SK-N-SH treated with all-trans-retinoic acid at 6 μM for 48 hours (cell line): ENCODE measurements around the gene RIC8B.

ENCODE experiments used
- ATAC-seq: fragments of 200-7000 bp; cut with Tn5 transposase; 3 replicates; pipeline ENCODE4 v1.9.1; 2020; ENCODE audit warnings: mild to moderate bottlenecking, moderate library complexity
- ARNTL ChIP-seq: fragments of 450-650 bp; formaldehyde crosslinking; IDR thresholded peaks from 2 replicates; pipeline ENCODE4 v1.5.0; 2020; ENCODE audit warnings: low read depth, mild to moderate bottlenecking, moderate library complexity, borderline replicate concordance
- BACH2 ChIP-seq: fragments of 250-450 bp; sonication (Bioruptor Pico); IDR thresholded peaks from 2 replicates; pipeline ENCODE4 v1.9.0; 2021; ENCODE audit warnings: mild to moderate bottlenecking, borderline replicate concordance
- CREB5 ChIP-seq: fragments of 250-450 bp; sonication (Bioruptor Pico); IDR thresholded peaks from 2 replicates; pipeline ENCODE4 v1.5.1; 2020; ENCODE audit warnings: low read depth, mild to moderate bottlenecking, moderate library complexity
- CSDC2 ChIP-seq: fragments of 250-450 bp; sonication (Bioruptor Pico); IDR thresholded peaks from 2 replicates; pipeline ENCODE4 v1.5.0; 2020; ENCODE audit warnings: mild to moderate bottlenecking, moderate library complexity
- ESRRG ChIP-seq: fragments of 250-450 bp; sonication (Bioruptor Pico); IDR thresholded peaks from 2 replicates; pipeline ENCODE4 v1.6.1; 2021; ENCODE audit warnings: mild to moderate bottlenecking
- GLIS3 ChIP-seq: fragments of 250-450 bp; sonication (Bioruptor Pico); IDR thresholded peaks from 2 replicates; pipeline ENCODE4 v1.5.0; 2020; ENCODE audit warnings: mild to moderate bottlenecking, moderate library complexity
- ISL1 ChIP-seq: fragments of 250-450 bp; sonication (Bioruptor Pico); IDR thresholded peaks from 2 replicates; pipeline ENCODE4 v2.1.2; 2022; ENCODE audit warnings: mild to moderate bottlenecking, moderate library complexity
- OSR1 ChIP-seq: fragments of 250-450 bp; sonication (Bioruptor Pico); IDR thresholded peaks from 2 replicates; pipeline ENCODE4 v1.8.0; 2022; ENCODE audit warnings: moderate library complexity, mild to moderate bottlenecking, inconsistent platforms
- PATZ1 ChIP-seq: fragments of 250-450 bp; sonication (Bioruptor Pico); IDR thresholded peaks from 2 replicates; pipeline ENCODE4 v1.8.0; 2020; ENCODE audit warnings: mild to moderate bottlenecking, moderate library complexity, borderline replicate concordance
- POU6F1 ChIP-seq: fragments of 250-450 bp; sonication (Bioruptor Pico); IDR thresholded peaks from 2 replicates; pipeline ENCODE4 v1.8.0; 2021; ENCODE audit warnings: low read depth, mild to moderate bottlenecking, moderate library complexity, borderline replicate concordance
- PPARA ChIP-seq: fragments of 250-450 bp; sonication (Bioruptor Pico); IDR thresholded peaks from 2 replicates; pipeline ENCODE4 v1.5.0; 2020; ENCODE audit warnings: mild to moderate bottlenecking, borderline replicate concordance
- RARB ChIP-seq: fragments of 250-450 bp; sonication (Bioruptor Pico); IDR thresholded peaks from 2 replicates; pipeline ENCODE4 v1.8.0; 2021; ENCODE audit warnings: mild to moderate bottlenecking, moderate library complexity
- TCF4 ChIP-seq: fragments of 250-450 bp; sonication (Bioruptor Pico); IDR thresholded peaks from 2 replicates; pipeline ENCODE4 v1.8.0; 2021; ENCODE audit warnings: mild to moderate bottlenecking, moderate library complexity, borderline replicate concordance
- TOX ChIP-seq: fragments of 250-450 bp; sonication (Bioruptor Pico); IDR thresholded peaks from 2 replicates; pipeline ENCODE4 v1.8.0; 2021; ENCODE audit warnings: mild to moderate bottlenecking, moderate library complexity, borderline replicate concordance
- TSHZ2 ChIP-seq: fragments of 250-450 bp; sonication (Bioruptor Pico); IDR thresholded peaks from 2 replicates; pipeline ENCODE4 v1.5.0; 2020; ENCODE audit warnings: mild to moderate bottlenecking, moderate library complexity
- ZFP3 ChIP-seq: fragments of 250-450 bp; sonication (Bioruptor Pico); IDR thresholded peaks from 2 replicates; pipeline ENCODE4 v1.5.0; 2020; ENCODE audit warnings: mild to moderate bottlenecking, moderate library complexity
- ZNF565 ChIP-seq: fragments of 450-650 bp; formaldehyde crosslinking; conservative IDR thresholded peaks from 2 replicates; pipeline ENCODE4 v1.5.0; 2020; ENCODE audit warnings: low read depth, mild to moderate bottlenecking, moderate library complexity

Gene RIC8B

GRCh38 chr12:106771425-106771824 is 3.1 kb upstream of the RIC8B start:
- TF ChIP-seq TCF4 (CRISPR knock-in tag): no peak
- no peak for TF ChIP-seq PATZ1 (CRISPR knock-in tag)
- no peak for TF ChIP-seq CSDC2 (CRISPR knock-in tag)
- no peak for TF ChIP-seq ZFP3
- no peak for ATAC-seq

GRCh38 chr12:106773286-106774004 is 1.0 kb upstream of the RIC8B start:
- TF ChIP-seq TCF4 (CRISPR knock-in tag) (no peak), TOX (CRISPR knock-in tag) (no peak), OSR1 (CRISPR knock-in tag) (no peak), ISL1 (no peak), BACH2 (CRISPR knock-in tag) (no peak), CREB5 (no peak)
- ATAC-seq: peak; percentile 7; the same call in 2 of the 3 replicates

- ATAC-seq: peak; percentile 40; the same call in 2 of the 3 replicates
- no peak for TF ChIP-seq GLIS3 (CRISPR knock-in tag)
- no peak for TF ChIP-seq ISL1
- TF ChIP-seq PPARA (CRISPR knock-in tag): no peak
- TF ChIP-seq ESRRG (CRISPR knock-in tag): no peak
- TF ChIP-seq ARNTL: no peak
- TF ChIP-seq BACH2 (CRISPR knock-in tag): no peak
- TF ChIP-seq POU6F1 (CRISPR knock-in tag): no peak
- TF ChIP-seq ZNF565 (CRISPR knock-in tag): no peak
- TF ChIP-seq CREB5: no peak
- TF ChIP-seq TCF4 (CRISPR knock-in tag): no peak
Observed at GRCh38 chr12:106774808-106775524, 484 bp downstream of the RIC8B start.

- TF ChIP-seq PATZ1 (CRISPR knock-in tag) (no peak), BACH2 (CRISPR knock-in tag) (no peak)
- no peak for ATAC-seq
Observed at GRCh38 chr12:106776897-106777296, 2.4 kb downstream of the RIC8B start.

- peak; percentile 79 for ATAC-seq
- TF ChIP-seq TSHZ2 (CRISPR knock-in tag) (no peak), BACH2 (CRISPR knock-in tag) (no peak), CREB5 (no peak), PPARA (CRISPR knock-in tag) (no peak), RARB (CRISPR knock-in tag) (no peak)
Observed at GRCh38 chr12:106780010-106780631, 5.6 kb downstream of the RIC8B start.
